ENCODE results near the gene MYL12A.
"Not testable (repeated sequence)": the region's sequence is repeated elsewhere in the genome, so short reads cannot be mapped to it uniquely, and the experiment has no call there.

MYL12A gene

GRCh38 chr18:3217948-3218647, 29.5 kb upstream of the MYL12A start:
- H3K9me3 Mint-ChIP-seq = no peaks in the 10 kb centered on the region
- peaks cover 30% of the 10 kb centered on the region for H3K27me3 Mint-ChIP-seq (ENCODE audit: low read depth)
- H3K4me1 Mint-ChIP-seq (ENCODE audit: low read depth) = peaks cover 9% of the 10 kb centered on the region
- no peaks in the 10 kb centered on the region for H3K36me3 Mint-ChIP-seq (ENCODE audit: low read depth)
- H3K27ac Mint-ChIP-seq = no peak overlapping the region
- H3K4me3 Mint-ChIP-seq = no peak overlapping the region
- DNase-seq (ENCODE audit: low spot score) = no peak

GRCh38 chr18:3218819-3219218, 28.8 kb upstream of the MYL12A start:
- H3K36me3 Mint-ChIP-seq (ENCODE audit: low read depth) = no peaks in the 10 kb centered on the region
- peaks cover 32% of the 10 kb centered on the region for H3K27me3 Mint-ChIP-seq (ENCODE audit: low read depth)
- H3K4me1 Mint-ChIP-seq (ENCODE audit: low read depth) = peaks cover 8% of the 10 kb centered on the region
- H3K9me3 Mint-ChIP-seq = no peaks in the 10 kb centered on the region
- no peak overlapping the region for H3K4me3 Mint-ChIP-seq
- DNase-seq (ENCODE audit: low spot score) = no peak
- no peak overlapping the region for H3K27ac Mint-ChIP-seq

GRCh38 chr18:3219241-3219630, 28.4 kb upstream of the MYL12A start:
- Mint-ChIP-seq H3K27ac (no peak overlapping the region), H3K27me3 (ENCODE audit: low read depth) (peaks cover 32% of the 10 kb centered on the region), H3K9me3 (no peaks in the 10 kb centered on the region), H3K4me3 (no peak overlapping the region), H3K36me3 (ENCODE audit: low read depth) (no peaks in the 10 kb centered on the region), H3K4me1 (ENCODE audit: low read depth) (peaks cover 8% of the 10 kb centered on the region)
- DNase-seq (ENCODE audit: low spot score) = no peak

- DNase-seq (ENCODE audit: low spot score) = no peak
- H3K9me3 Mint-ChIP-seq = no peaks in the 10 kb centered on the region
- H3K36me3 Mint-ChIP-seq (ENCODE audit: low read depth) = no peaks in the 10 kb centered on the region
- H3K27me3 Mint-ChIP-seq (ENCODE audit: low read depth) = peaks cover 32% of the 10 kb centered on the region
- H3K27ac Mint-ChIP-seq = no peak within 1 kb of the TSS
- H3K4me3 Mint-ChIP-seq = no peak within 1 kb of the TSS
- H3K4me1 Mint-ChIP-seq (ENCODE audit: low read depth) = peaks cover 8% of the 10 kb centered on the region
These were observed 27.8 kb upstream of the MYL12A start, which contains the start of gene MYOM1 for GRCh38 chr18:3219631-3220335. TSS of gene MYOM1 (minus strand) at chr18:3219968. CDS start at chr18:3215223, 4,745 bp downstream.

- H3K4me3 Mint-ChIP-seq; DNase-seq (ENCODE audit: low spot score); H3K27ac Mint-ChIP-seq; H3K9me3 Mint-ChIP-seq; H3K4me1 Mint-ChIP-seq (ENCODE audit: low read depth); H3K36me3 Mint-ChIP-seq (ENCODE audit: low read depth): not testable (repeated sequence)
- peaks cover 32% of the 10 kb centered on the region for H3K27me3 Mint-ChIP-seq (ENCODE audit: low read depth)
These were observed 26.7 kb upstream of the MYL12A start for GRCh38 chr18:3220868-3221267.

- peaks cover 35% of the 10 kb centered on the region for H3K27me3 Mint-ChIP-seq (ENCODE audit: low read depth)
- H3K4me1 Mint-ChIP-seq (ENCODE audit: low read depth) = peaks cover 8% of the 10 kb centered on the region
- H3K36me3 Mint-ChIP-seq (ENCODE audit: low read depth) = no peaks in the 10 kb centered on the region
- DNase-seq (ENCODE audit: low spot score) = no peak
- no peaks in the 10 kb centered on the region for H3K9me3 Mint-ChIP-seq
- H3K27ac Mint-ChIP-seq = no peak overlapping the region
- H3K4me3 Mint-ChIP-seq = no peak overlapping the region
These were observed 26.1 kb upstream of the MYL12A start for GRCh38 chr18:3221496-3221895.

- H3K27me3 Mint-ChIP-seq (ENCODE audit: low read depth) = peaks cover 40% of the 10 kb centered on the region
- H3K36me3 Mint-ChIP-seq (ENCODE audit: low read depth) = no peaks in the 10 kb centered on the region
- H3K4me3 Mint-ChIP-seq = no peak overlapping the region
- no peaks in the 10 kb centered on the region for H3K9me3 Mint-ChIP-seq
- peaks cover 8% of the 10 kb centered on the region for H3K4me1 Mint-ChIP-seq (ENCODE audit: low read depth)
- DNase-seq (ENCODE audit: low spot score) = no peak
- no peak overlapping the region for H3K27ac Mint-ChIP-seq
These were observed 24.2 kb upstream of the MYL12A start for GRCh38 chr18:3223356-3223755.

GRCh38 chr18:3224223-3224622, 23.4 kb upstream of the MYL12A start:
- no peaks in the 10 kb centered on the region for H3K9me3 Mint-ChIP-seq
- peaks cover 12% of the 10 kb centered on the region for H3K4me1 Mint-ChIP-seq (ENCODE audit: low read depth)
- no peak overlapping the region for H3K4me3 Mint-ChIP-seq
- DNase-seq (ENCODE audit: low spot score) = no peak
- H3K27ac Mint-ChIP-seq = no peak overlapping the region
- no peaks in the 10 kb centered on the region for H3K36me3 Mint-ChIP-seq (ENCODE audit: low read depth)
- peaks cover 39% of the 10 kb centered on the region for H3K27me3 Mint-ChIP-seq (ENCODE audit: low read depth)

GRCh38 chr18:3225588-3225987, 22.0 kb upstream of the MYL12A start:
- H3K27me3 Mint-ChIP-seq (ENCODE audit: low read depth) = peaks cover 30% of the 10 kb centered on the region
- H3K4me3 Mint-ChIP-seq = no peak overlapping the region
- no peaks in the 10 kb centered on the region for H3K36me3 Mint-ChIP-seq (ENCODE audit: low read depth)
- H3K9me3 Mint-ChIP-seq = no peaks in the 10 kb centered on the region
- no peak overlapping the region for H3K27ac Mint-ChIP-seq
- peaks cover 12% of the 10 kb centered on the region for H3K4me1 Mint-ChIP-seq (ENCODE audit: low read depth)
- no peak for DNase-seq (ENCODE audit: low spot score)

- no peaks in the 10 kb centered on the region for H3K9me3 Mint-ChIP-seq
- no peak overlapping the region for H3K4me3 Mint-ChIP-seq
- no peak for DNase-seq (ENCODE audit: low spot score)
- peaks cover 12% of the 10 kb centered on the region for H3K4me1 Mint-ChIP-seq (ENCODE audit: low read depth)
- no peak overlapping the region for H3K27ac Mint-ChIP-seq
- H3K27me3 Mint-ChIP-seq (ENCODE audit: low read depth) = peaks cover 25% of the 10 kb centered on the region
- H3K36me3 Mint-ChIP-seq (ENCODE audit: low read depth) = no peaks in the 10 kb centered on the region
These were observed 21.6 kb upstream of the MYL12A start for GRCh38 chr18:3226048-3226447.

GRCh38 chr18:3230401-3231334, 16.9 kb upstream of the MYL12A start:
- Mint-ChIP-seq H3K4me3 (no peak overlapping the region), H3K36me3 (ENCODE audit: low read depth) (no peaks in the 10 kb centered on the region), H3K27me3 (ENCODE audit: low read depth) (peaks cover 11% of the 10 kb centered on the region), H3K4me1 (ENCODE audit: low read depth) (peaks cover 3% of the 10 kb centered on the region), H3K27ac (no peak overlapping the region), H3K9me3 (no peaks in the 10 kb centered on the region)
- DNase-seq (ENCODE audit: low spot score) = no peak

GRCh38 chr18:3233004-3233403, 14.6 kb upstream of the MYL12A start:
- no peaks in the 10 kb centered on the region for H3K9me3 Mint-ChIP-seq
- DNase-seq (ENCODE audit: low spot score) = no peak
- H3K4me3 Mint-ChIP-seq = no peak overlapping the region
- H3K27ac Mint-ChIP-seq = no peak overlapping the region
- no peaks in the 10 kb centered on the region for H3K36me3 Mint-ChIP-seq (ENCODE audit: low read depth)
- H3K4me1 Mint-ChIP-seq (ENCODE audit: low read depth) = peaks cover 3% of the 10 kb centered on the region
- peaks cover 3% of the 10 kb centered on the region for H3K27me3 Mint-ChIP-seq (ENCODE audit: low read depth)

GRCh38 chr18:3233433-3234168, 14.0 kb upstream of the MYL12A start:
- H3K27me3 Mint-ChIP-seq (ENCODE audit: low read depth) = peaks cover under 1% of the 10 kb centered on the region
- H3K27ac Mint-ChIP-seq = no peak overlapping the region
- H3K4me3 Mint-ChIP-seq = no peak overlapping the region
- no peaks in the 10 kb centered on the region for H3K36me3 Mint-ChIP-seq (ENCODE audit: low read depth)
- peaks cover 2% of the 10 kb centered on the region for H3K4me1 Mint-ChIP-seq (ENCODE audit: low read depth)
- no peaks in the 10 kb centered on the region for H3K9me3 Mint-ChIP-seq
- DNase-seq (ENCODE audit: low spot score) = no peak
